ENCODE measurements around the gene SEC61B.
A peak's percentile ranks its signal among the peaks of the same experiment; 100 is the strongest.
"Not testable (repeated sequence)": the region's sequence is repeated elsewhere in the genome, so short reads cannot be mapped to it uniquely, and the experiment has no call there.

SEC61B gene

DNA sequence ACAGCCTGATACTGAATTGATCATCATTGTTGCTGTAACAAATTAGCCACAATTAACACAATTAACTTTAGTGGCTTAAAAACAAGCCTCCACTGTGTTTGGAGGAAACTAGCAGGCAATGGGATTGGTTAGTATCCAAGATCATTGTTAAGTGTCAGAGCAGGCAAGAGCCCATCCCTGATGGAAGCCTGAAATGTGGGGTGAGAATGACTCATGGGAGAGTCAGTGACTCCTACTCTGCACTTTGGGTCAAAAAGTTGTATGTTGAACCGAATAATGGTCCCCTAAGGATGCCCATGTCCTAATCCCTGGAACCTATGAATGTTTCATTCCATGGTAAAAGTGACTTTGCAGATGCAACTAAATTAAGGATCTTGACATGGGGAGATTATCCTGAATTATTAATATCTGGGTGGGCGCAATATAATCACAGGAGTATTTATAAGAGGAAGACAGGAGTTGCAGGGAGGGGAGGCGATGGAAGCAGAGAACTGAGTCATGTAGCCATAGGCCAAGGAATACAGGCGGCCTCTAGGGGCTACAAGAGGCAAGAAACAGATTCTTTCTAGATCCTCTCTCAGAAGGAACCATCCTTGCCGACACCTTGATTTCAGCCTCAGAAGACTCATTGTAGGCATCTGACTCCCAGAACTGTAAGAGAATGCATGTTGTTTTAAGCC lies 29.2 kb upstream of the SEC61B start:
- no peak for DNase-seq

DNA sequence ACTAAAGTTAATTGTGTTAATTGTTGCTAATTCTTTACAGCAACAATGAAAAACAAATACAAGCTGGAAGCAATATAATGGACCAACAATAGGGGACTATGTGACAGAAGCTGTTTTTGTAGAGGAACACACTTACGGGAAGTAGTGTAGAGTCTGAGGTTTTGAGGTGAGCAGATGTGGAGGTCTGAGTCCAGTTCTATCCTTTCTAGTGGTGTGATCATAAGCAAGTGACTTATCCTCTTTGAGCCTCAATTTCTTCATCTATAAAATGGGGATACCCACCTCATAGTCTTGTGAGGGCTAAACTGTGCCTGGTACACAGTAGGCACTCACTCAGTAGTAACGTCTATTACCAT lies 28.6 kb upstream of the SEC61B start:
- no peak for DNase-seq

DNA sequence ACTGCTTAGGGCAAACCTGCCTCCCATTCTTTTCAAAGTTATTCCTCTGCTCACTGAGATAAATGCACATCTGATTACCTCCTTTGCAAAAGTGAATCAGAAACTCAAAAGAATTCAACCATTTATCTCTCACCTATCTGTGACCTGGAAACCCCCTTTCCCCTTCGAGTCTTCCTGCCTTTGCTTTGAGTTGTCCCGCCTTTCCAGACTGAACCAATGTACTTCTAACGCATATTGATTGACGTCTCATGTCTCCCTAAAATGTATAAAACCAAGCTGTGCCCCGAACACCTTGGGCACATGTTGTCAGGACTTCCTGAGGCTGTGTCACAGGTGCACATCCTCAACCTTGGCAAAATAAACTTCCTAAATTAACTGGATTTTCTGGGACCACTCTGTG lies 25.6 kb upstream of the SEC61B start:
- DNase-seq, result not testable (repeated sequence)

DNA sequence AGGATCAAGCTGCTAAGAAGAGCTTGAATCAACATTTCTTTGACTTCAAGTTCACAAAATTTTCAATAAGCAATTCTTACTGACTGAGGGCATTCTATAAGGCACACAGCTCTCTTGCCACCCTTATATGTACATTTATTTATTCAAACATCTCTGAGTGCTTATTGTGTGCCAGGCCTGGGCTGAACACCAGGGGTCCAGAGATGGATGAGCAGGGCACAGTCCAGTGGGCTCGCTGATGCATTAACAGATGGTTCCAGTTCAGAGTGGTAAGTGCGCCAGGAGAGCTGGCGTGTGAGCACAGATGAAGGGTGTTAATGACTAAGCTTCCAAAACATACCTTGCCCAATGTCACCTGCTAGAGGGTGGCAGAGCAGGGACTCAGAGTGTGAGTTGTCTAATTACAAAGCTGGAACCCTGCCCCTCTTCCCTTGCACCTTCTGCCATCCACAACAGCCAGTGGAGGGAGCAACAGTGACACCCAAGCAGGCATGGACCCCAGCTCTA lies 24.9 kb upstream of the SEC61B start:
- no peak for DNase-seq

DNA sequence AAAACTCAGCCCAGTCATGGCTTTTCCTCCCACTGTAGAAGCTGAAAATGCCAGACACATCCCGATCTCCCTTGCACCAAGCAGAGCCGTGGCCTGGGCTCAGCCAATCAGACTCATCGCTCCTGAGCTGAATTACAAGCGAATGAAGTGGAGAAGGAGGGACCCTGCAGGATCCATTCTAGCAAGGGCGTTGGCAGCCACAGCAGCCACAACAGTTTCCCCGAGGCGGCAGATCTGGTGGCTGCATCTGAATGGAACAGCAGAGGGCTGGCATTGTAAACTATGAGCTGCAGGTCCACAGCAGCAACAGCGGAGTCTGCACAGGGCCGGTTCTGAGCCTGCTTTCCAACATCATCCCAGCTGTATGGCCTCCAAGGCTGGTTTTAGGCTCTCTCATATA lies 24.1 kb upstream of the SEC61B start:
- no peak for DNase-seq

DNA sequence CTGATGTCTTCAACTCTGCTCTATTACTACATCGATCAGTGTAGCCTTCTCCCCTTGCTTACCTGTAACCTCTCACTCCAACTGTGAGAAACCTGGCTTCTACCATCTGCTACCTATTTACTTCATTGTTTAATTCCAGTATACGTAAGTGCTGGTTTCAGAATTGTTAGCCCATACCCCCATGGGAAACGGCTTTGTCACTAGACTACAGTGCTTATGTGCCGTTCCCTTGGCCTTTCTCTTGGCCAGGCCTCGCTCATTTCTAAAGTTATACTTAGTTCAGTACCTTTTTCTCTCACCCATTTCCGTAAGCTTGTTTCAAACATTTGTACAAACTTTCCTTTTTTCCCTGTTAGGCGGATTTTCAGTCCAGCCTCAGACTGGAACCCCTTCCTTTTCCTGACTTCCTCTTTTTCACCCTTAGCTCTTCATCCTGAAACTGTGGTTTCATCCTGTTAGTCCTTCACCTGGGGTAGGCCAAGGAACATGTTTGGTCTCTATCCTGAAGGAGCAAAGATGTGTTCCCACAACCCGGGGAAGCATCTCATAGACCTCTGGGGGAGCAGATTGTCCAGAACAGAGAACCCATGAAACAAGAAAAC lies 22.0 kb upstream of the SEC61B start:
- DNase-seq, result no peak

DNA sequence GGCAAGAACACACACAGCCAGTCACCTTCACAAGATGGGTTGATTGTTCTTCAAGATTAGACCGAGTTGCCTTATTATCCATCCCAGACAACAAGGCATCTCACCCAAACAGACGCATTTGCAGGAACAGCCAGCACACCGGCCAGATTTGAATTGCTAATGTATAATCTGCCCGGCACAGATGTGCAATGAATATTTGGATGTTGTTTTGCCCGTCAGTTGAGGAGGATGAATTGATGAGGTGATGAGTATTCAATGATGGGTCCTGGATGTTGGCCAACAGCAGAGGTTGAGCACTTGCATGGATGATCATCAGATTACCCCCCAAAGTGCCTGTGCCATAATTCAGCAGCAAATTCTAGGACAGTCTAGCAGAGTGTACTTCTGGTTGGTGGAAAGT lies 20.5 kb upstream of the SEC61B start:
- DNase-seq, result no peak

DNA sequence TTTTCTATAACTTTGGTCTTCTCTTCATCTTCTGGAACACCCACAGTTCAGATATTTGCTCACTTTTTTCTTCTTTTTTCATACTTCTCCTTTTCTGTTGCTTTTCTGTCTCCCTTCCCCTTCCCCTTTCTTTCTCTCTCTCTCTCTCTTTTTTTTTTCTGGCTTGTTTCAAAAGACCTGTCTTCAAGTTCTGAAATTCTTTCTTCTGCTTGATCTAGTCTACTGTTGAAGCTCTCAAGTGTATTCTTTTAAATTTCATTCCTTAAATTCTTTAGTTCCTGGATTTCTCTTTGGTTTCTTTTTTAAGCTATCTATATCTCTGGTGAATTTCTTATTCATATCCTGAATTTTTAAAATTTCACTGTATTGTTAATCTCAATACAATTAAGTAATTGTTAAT lies 11.5 kb upstream of the SEC61B start:
- DNase-seq, result no peak

DNA sequence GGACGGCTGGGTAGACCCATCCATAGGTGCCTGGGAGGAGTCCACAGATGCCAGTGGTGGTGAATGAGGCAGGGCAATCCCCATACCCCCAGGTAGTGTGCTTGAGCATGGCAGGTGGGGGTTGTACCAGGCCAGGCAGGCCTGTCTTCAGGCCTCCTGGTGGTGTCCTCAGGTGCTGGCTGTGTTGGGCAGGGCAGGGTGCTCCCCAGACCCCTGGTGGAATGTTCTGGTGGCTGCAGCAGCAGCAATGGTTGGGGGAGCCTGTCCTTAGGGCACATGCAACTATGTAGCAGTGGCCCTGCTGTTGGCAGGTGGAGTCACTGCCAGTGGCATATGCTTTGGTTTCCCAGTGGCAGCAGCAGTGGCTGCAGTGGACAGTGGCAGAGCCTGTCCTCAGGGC lies 10.3 kb upstream of the SEC61B start:
- no peak for DNase-seq

DNA sequence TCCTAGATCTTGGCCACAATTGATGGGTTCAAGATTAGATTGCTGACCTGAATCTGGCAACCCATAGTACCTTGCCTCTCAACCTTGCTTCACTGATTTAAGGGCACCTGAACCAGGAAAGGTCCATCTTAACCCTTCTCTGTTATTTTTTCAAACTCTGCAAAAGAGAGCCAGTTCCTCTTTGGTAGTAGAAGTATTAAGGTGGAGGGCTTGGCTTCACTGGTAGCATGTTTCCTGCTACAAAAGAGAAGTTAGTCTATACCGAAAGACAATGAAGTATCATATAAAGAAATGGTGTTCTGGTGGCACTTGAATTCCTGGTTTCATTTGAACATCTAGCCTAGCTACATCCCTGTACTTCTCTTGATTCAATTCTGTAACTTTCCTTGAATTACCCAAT lies 8.9 kb upstream of the SEC61B start:
- DNase-seq, result no peak

DNA sequence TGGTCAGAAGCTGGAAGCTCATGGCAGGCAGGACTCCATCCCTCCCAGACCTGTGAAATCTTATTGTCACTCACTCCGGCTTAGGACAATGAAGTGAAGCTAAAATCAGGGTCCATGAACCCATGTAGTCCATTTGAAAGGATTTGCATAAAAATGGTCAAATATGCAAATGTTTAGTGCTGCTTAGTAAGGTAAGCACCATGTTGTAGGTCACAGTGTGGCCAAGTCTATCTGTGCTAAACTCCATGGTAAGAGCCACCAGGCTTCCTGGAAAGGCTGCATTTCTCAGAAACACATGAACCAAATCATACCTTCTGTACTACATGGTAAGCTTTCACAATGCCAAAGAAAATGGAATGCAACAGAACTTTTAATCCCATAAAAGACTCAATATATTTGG lies 6.0 kb upstream of the SEC61B start:
- DNase-seq, result no peak

DNA sequence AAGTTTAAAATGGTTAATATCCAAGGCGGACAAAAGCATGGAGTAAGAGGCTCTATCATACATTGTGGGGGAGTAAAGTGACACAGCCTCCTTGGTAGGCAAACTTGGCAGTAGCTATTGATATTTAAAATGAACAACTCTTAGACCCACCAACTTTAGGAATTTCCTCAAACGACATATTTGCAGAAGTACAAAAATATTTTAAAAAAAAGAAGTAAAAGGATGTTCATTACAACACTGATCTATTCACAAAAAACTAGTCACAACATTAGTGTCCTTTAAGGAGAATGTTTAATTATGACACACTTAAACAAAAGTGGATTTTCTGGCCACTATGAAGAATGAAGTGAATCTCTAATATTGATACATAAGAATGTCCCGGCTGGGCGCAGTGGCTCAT lies 2.1 kb upstream of the SEC61B start:
- DNase-seq, result no peak

DNA sequence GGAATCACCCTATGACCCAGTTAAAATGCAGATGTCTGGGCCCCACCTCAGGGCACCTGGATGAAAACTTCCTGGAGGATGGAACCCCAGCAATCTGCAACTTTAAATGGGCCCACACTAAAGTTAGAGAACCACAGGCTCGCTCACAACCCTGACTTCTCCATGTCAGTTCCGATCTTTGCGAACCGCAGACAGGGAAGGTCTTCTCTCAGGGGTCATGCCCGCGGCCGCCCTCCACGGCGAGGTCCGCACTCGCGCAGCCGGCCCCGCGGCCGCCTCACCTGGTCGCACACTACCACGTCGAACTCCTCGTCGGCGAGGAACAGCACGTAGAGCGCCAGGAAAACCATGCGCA lies 839 bp upstream of the SEC61B start:
- DNase-seq, result no peak

DNA sequence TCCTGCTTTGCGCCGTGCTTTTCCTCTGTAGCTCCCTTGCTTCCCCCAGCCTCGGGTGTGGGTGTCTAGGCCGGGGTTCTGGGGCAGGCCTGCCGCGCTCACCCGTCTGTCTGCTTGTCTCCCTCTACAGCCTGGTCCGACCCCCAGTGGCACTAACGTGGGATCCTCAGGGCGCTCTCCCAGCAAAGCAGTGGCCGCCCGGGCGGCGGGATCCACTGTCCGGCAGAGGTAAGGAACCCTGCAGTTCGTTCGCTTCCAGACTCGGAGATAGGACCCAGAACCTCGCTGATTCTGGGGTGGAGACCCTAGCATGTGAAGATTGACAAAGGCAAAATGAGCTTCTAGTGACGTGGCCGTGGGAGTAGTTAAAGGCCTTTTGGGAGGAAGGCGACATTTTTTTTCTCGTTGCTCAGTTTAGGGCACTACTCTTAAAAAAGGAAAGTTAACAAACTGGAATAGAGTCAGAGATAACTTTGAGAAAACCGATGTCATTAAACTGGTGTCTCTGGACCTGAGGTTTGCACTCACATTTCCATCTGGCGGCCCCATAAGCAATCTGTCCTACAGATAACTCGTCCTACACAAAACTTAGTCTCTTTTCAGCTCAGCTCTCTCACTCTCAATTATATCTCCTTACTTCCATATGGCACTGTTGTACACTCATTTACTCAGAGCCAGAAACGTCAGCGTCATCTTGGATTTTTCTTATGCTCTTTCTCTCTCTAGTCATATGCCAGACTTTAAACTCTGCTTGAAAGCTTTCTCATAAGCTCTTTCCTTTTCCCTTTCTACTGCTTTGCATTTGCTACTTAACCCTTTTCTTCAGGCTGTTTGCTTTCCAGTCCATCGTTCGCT lies 561 bp downstream of the SEC61B start:
- DNase-seq, result no peak

DNA sequence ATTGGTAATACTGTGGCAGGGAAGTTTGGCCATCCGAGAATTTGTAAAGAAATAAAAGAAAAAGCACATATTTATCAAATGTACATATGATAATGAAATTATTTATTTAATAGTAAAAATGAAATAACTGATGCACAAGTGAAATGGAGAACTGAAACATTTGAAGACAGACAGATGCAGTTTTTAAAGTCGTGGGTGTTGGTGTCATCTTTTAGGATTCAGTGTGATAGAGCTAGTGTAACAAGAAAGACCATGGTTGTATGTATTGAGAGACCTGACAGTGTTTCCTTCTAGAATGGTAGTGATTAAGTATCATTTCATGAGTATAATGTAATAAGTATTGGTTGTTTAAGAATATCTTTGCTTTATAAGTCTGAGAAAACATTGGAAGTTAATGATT lies 2.4 kb downstream of the SEC61B start:
- no peak for DNase-seq

DNA sequence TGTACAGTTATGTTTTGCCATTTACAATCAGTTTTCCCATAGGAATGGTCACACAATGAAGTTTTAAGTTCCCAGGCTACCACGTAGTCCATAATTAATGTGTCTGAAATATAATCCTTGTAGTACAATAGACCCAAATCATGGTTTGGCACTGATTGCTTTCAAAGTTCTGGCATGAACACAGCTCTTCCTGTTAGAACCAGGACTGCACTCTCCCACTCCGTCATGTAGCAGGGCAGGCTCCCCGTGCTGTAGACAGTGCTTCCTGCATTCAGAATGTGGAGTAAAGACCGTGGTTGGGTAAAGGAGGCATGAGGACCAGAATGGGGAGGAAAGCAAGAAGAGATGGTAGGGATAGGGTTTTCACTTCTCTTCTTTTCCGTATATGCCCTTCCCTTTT lies 4.0 kb downstream of the SEC61B start:
- DNase-seq, result no peak

DNA sequence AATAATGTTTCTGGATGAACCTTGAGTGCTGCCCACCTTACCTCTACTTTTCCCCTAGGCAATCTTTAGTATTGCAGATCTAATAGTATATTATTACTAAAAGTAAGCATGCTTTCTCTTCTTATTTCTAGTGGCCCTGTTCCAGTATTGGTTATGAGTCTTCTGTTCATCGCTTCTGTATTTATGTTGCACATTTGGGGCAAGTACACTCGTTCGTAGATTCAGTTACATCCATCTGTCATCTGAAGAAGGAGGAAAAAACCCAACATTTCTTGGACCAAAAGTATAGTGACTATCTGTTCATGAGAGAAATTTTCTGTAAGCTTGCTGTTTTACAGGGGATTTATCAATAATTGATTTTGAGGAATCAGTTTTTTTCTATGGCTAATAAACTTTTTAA lies 8.1 kb downstream of the SEC61B start:
- no peak for DNase-seq

DNA sequence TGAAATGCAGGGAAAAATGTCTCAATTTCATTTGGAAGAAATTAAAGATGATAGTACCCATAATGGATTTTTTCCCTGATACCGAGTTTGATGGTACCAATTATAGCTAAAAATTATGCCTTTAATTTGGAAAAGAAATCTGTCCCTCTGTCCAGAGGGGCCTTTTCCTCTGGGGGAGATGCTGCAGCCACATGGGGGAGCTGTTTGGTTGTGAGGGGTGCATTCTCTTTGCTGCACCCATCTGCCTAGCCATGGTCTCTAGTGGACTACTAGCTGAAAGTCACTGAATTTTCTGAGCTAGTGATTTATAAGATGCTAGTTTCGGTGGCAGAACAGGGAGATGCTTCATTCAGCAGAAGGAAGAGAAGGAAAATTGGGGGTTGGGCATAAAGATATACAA lies 9.6 kb downstream of the SEC61B start:
- DNase-seq, result peak; percentile 21

DNA sequence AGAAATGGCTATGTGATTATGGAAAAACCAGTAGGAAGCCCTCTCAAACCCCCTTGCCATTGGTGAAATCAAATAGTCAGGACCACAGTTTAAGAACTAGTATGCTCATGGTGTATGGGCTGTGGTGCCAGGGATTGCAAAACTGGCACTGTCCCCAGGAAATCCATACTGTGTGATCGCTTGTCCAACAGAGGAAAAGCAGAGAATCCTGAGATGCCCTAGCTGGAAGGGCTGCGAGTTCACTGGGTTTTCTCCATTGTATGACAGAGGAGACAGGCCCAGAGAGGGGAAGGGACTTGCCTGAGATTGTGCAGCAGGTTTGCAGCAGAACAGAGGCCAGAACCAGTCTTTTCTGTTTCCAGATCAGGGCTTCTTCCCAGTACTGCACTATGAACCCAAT lies 12.5 kb downstream of the SEC61B start:
- no peak for DNase-seq

DNA sequence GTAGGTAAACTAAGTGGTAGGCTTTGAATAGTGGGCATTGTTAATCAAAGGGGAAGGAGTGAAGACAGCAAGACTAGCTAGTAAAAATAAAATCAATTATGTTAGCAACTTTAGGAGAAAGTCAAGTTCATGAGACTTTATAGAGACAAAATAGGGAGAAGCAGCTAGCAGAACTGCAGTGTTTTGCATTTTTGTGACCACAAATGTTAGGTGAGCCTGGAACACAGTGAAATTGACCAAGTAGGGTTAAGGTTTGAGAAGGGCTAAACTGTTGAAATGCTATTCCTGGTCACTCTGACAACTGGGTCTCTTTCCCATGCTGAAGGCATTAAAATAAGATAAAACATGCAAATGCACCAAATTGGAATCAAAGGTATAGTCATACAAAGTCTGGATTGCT lies 13.0 kb downstream of the SEC61B start:
- DNase-seq, result no peak

DNA sequence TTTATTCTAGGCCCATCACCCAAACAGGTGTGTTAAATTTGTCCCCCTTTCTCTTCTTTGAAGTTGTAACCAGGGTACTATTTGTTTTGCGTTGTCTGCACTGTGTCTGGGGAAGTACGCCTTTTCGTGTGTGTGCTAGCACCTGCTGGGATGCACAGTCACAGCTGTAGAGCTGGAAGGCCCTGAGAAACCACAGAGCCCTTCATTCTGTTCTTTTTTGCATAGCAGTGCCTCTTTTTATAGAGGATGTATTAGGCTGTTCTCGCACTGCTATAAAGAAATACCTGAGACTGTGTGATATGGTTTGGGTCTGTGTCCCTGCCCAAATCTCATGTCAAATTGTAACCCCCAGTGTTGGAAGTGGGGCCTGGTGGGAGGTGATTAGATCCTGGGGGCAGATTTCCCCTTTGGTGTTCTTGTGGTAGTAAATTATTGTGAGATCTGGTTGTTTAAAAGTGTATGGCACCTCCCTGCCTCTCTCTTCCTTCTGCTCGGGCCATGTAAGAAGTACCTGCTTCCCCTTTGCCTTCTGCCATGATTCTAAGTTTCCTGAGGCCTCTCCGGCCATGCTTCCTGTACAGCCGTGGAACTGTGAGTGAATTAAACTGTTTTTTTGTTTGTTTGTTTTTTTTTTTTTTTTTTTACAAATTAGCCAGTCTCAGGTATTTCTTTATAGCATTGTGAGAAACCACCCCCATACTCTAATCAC lies 14.0 kb downstream of the SEC61B start:
- DNase-seq, result peak; percentile 35

DNA sequence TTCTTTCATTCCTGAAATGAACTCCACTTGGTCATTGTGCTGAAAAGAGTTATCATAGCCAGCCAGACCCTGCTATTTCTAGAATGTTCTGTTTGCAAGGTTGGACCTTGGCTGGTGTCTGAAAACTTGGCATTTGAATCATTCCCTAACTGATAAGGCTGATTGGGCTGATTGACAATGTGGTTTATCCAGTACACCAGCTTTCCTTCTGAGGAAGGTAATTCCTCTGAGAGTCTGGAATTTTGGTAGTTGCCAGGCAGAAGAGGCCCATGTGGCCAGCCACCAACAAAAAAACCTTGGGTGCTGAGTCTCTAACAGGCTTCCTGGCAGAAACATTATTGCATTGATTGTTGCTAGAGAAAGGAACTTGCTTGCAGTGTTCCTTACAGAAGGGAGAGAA lies 15.3 kb downstream of the SEC61B start:
- no peak for DNase-seq

DNA sequence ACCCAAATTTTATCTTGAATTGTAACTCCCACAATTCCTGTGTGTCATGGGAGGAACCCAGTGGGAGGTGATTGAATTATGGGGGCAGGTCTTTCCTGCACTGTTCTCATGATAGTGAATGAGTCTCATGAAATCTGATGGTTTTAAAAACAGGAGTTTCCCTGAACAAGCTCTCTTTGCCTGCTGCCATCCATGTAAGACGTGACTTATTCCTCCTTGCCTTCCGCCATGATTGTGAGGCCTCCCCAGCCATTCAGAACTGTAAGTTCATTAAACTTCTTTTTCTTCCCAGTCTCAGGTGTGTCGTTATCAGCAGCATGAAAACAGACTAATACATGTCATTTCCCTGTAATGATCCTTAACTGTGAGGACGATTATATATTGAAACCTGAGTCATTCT lies 15.8 kb downstream of the SEC61B start:
- not testable (repeated sequence) for DNase-seq

DNA sequence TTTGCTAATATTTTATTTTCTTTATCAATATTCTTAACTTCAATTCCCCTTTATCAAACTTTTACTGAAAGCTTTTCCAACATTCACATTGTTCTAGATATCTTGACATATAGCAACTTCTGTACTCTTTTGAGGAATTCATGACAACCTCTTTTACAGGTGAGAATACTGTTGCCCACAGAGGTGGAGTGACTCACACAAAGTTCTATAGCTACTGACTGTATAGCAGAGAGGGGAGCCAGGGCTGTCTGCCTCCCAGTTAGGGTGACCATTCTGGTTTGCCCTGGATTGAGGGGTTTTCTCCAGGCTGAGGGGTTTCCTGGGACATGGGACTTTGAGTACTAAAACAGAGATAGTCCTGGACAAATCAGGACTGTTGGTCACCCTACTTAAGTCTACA lies 16.2 kb downstream of the SEC61B start:
- no peak for DNase-seq
